ENCODE results near the gene MAN1C1.

GRCh38 chr1:25811384-25812082 lies 194.9 kb downstream of the MAN1C1 start:
- TF ChIP-seq CTCF (IDR thresholded peaks at IDR 0.05) (no peak), POLR2A (IDR thresholded peaks at IDR 0.05) (no peak)

All from body of pancreas (tissue), 4 donors.